IMR-90 (cell line): ENCODE measurements around the gene AJAP1.

Experiments used
- BHLHE40 ChIP-seq: fragments of 150-350 bp; IDR thresholded peaks from 2 replicates; pipeline ENCODE4 v1.6.1; 2016; ENCODE audit warnings: mild to moderate bottlenecking, low read depth, low read length
- CEBPB ChIP-seq: IDR thresholded peaks from 2 replicates; pipeline ENCODE4 v1.6.1; 2012; ENCODE audit warnings: low read depth, low read length, improper control_type of control experiment
- FOS ChIP-seq: fragments of 150-350 bp; IDR thresholded peaks from 2 replicates; pipeline ENCODE4 v1.6.1; 2016; ENCODE audit warnings: low read depth, low read length
- MAFK ChIP-seq: IDR thresholded peaks from 2 replicates; pipeline ENCODE4 v1.6.1; 2012; ENCODE audit warnings: low read depth, low read length, improper control_type of control experiment
- MXI1 ChIP-seq: IDR thresholded peaks from 2 replicates; pipeline ENCODE4 v1.6.1; 2012; ENCODE audit warnings: low read depth, mild to moderate bottlenecking, low read length, moderate library complexity, borderline replicate concordance
- POLR2A ChIP-seq: IDR thresholded peaks from 2 replicates; pipeline ENCODE4 v1.6.1; 2012; ENCODE audit warnings: mild to moderate bottlenecking, low read depth, low read length
- RFX5 ChIP-seq: IDR thresholded peaks from 2 replicates; pipeline ENCODE4 v1.8.0; 2012; ENCODE audit warnings: low read depth, mild to moderate bottlenecking, low read length, moderate library complexity
- SMC3 ChIP-seq: fragments of 150-350 bp; IDR thresholded peaks from 2 replicates; pipeline ENCODE4 v1.6.1; 2016; ENCODE audit warnings: low read depth, mild to moderate bottlenecking, antibody characterized with exemption, low read length, moderate library complexity
- TF ChIP-seq, protein P1 (sequence below): conservative IDR thresholded peaks from 2 replicates; pipeline ENCODE4 v1.5.1; 2012; ENCODE audit warnings: mild to moderate bottlenecking, low read depth, low read length, improper control_type of control experiment
- TF ChIP-seq, protein P2 (sequence below): fragments of 150-350 bp; IDR thresholded peaks from 2 replicates; pipeline ENCODE4 v1.6.1; 2016; ENCODE audit warnings: low read depth, mild to moderate bottlenecking, low read length, moderate library complexity, borderline replicate concordance

GRCh38 chr1:4797429-4797828, 143.0 kb downstream of the AJAP1 start:
- TF ChIP-seq POLR2A (no peak), RFX5 (no peak), MAFK (no peak), BHLHE40 (no peak), CEBPB (no peak), MXI1 (no peak), FOS (no peak), SMC3 (no peak)
- TF ChIP-seq, protein P1, sequence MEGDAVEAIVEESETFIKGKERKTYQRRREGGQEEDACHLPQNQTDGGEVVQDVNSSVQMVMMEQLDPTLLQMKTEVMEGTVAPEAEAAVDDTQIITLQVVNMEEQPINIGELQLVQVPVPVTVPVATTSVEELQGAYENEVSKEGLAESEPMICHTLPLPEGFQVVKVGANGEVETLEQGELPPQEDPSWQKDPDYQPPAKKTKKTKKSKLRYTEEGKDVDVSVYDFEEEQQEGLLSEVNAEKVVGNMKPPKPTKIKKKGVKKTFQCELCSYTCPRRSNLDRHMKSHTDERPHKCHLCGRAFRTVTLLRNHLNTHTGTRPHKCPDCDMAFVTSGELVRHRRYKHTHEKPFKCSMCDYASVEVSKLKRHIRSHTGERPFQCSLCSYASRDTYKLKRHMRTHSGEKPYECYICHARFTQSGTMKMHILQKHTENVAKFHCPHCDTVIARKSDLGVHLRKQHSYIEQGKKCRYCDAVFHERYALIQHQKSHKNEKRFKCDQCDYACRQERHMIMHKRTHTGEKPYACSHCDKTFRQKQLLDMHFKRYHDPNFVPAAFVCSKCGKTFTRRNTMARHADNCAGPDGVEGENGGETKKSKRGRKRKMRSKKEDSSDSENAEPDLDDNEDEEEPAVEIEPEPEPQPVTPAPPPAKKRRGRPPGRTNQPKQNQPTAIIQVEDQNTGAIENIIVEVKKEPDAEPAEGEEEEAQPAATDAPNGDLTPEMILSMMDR = no peak
- TF ChIP-seq, protein P2, sequence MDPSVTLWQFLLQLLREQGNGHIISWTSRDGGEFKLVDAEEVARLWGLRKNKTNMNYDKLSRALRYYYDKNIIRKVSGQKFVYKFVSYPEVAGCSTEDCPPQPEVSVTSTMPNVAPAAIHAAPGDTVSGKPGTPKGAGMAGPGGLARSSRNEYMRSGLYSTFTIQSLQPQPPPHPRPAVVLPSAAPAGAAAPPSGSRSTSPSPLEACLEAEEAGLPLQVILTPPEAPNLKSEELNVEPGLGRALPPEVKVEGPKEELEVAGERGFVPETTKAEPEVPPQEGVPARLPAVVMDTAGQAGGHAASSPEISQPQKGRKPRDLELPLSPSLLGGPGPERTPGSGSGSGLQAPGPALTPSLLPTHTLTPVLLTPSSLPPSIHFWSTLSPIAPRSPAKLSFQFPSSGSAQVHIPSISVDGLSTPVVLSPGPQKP = no peak
